GM12878 (cell line): ENCODE results near the gene PIAS2.

ENCODE experiments used
- BHLHE40 ChIP-seq, 2 experiments: fragments of 450-650 bp in 1 of 2; IDR thresholded peaks; 2 replicates each; pipeline ENCODE4 v1.6.1; 2011 to 2017; ENCODE audit warnings: low read depth in 2 of 2, borderline replicate concordance in 1 of 2, improper control_type of control experiment in 1 of 2, low read length in 1 of 2, mild to moderate bottlenecking in 1 of 2
- FOXK2 ChIP-seq: fragments of 450-650 bp; IDR thresholded peaks from 2 replicates; pipeline ENCODE4 v1.6.1; 2017; ENCODE audit warnings: mild to moderate bottlenecking, moderate library complexity
- NFYA ChIP-seq: IDR thresholded peaks from 2 replicates; pipeline ENCODE4 v1.6.1; 2011; ENCODE audit warnings: low read depth, mild to moderate bottlenecking, low read length, improper control_type of control experiment, borderline replicate concordance
- RAD51 ChIP-seq: fragments of 450-650 bp; IDR thresholded peaks from 2 replicates; pipeline ENCODE4 v1.6.1; 2016; ENCODE audit warnings: moderate library complexity, mild to moderate bottlenecking, inconsistent platforms
- TF ChIP-seq, protein P1 (sequence below): fragments of 450-650 bp; formaldehyde crosslinking; IDR thresholded peaks from 2 replicates; pipeline ENCODE4 v1.4.0; 2022; ENCODE audit warnings: mild to moderate bottlenecking, moderate library complexity

DNA sequence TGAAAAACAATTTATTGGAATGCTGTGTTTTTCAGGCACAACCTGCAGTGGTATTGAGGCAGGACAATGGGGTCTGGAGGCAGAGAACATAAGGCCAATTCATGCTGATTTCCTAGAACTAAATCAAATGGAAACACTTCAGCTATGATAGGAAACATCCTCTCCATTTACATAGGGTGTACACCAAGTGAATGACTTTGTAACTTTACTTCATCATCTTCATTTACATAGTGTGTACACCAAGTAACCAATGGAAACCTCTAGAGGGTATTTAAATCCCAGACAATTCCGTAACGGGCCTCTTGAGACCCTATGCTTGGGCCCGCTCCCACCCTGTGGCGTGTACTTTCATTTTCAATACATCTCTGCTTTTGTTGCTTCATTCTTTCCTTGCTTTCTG lies 128.2 kb downstream of the PIAS2 start:
- TF ChIP-seq BHLHE40 (IDR thresholded peaks at IDR 0.05; ENCODE audit: borderline replicate concordance in 1 of 2, low read depth in 2 of 2, low read length in 1 of 2) (no peak), FOXK2 (no peak), RAD51 (no peak), NFYA (no peak)
- TF ChIP-seq, protein P1, sequence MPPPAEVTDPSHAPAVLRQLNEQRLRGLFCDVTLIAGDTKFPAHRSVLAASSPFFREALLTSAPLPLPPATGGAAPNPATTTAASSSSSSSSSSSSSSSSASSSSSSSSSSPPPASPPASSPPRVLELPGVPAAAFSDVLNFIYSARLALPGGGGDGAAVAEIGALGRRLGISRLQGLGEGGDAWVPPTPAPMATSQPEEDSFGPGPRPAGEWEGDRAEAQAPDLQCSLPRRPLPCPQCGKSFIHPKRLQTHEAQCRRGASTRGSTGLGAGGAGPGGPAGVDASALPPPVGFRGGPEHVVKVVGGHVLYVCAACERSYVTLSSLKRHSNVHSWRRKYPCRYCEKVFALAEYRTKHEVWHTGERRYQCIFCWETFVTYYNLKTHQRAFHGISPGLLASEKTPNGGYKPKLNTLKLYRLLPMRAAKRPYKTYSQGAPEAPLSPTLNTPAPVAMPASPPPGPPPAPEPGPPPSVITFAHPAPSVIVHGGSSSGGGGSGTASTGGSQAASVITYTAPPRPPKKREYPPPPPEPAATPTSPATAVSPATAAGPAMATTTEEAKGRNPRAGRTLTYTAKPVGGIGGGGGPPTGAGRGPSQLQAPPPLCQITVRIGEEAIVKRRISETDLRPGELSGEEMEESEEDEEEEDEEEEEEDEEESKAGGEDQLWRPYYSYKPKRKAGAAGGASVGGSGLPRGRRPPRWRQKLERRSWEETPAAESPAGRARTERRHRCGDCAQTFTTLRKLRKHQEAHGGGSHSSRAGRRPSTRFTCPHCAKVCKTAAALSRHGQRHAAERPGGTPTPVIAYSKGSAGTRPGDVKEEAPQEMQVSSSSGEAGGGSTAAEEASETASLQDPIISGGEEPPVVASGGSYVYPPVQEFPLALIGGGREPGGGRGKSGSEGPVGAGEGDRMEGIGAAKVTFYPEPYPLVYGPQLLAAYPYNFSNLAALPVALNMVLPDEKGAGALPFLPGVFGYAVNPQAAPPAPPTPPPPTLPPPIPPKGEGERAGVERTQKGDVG (CRISPR knock-in tag): no peak
